Neuronal stem cell (in vitro differentiated cells): Measurements from ENCODE around the gene INPP5B.

Source experiments
- DNase-seq: peaks from one replicate; pipeline ENCODE4 v3.0.0-alpha.2; 2013; ENCODE audit warnings: low spot score
- H2AFZ ChIP-seq: one replicate; pipeline ENCODE4 v1.6.1; 2013; ENCODE audit warnings: mild to moderate bottlenecking, low read length, inconsistent platforms
- H2AK5ac ChIP-seq: 2 replicates; pipeline ENCODE4 v1.6.1; 2013; ENCODE audit warnings: low read depth, mild to moderate bottlenecking, inconsistent platforms, low read length, moderate library complexity, mixed read lengths
- H2BK120ac ChIP-seq: 2 replicates; pipeline ENCODE4 v1.6.1; 2013; ENCODE audit warnings: low read depth, mild to moderate bottlenecking, inconsistent platforms, low read length, moderate library complexity, mixed read lengths
- H2BK12ac ChIP-seq: one replicate; pipeline ENCODE4 v1.6.1; 2013; ENCODE audit warnings: low read length, inconsistent platforms
- H2BK15ac ChIP-seq: 2 replicates; pipeline ENCODE4 v1.6.1; 2013; ENCODE audit warnings: mild to moderate bottlenecking, low read length, inconsistent platforms, mixed read lengths
- H2BK5ac ChIP-seq: one replicate; pipeline ENCODE4 v1.6.1; 2013; ENCODE audit warnings: inconsistent platforms, mild to moderate bottlenecking, low read length, moderate library complexity
- H3K14ac ChIP-seq: one replicate; pipeline ENCODE4 v1.6.1; 2013; ENCODE audit warnings: low read length, inconsistent platforms
- H3K18ac ChIP-seq: 2 replicates; pipeline ENCODE4 v1.6.1; 2013; ENCODE audit warnings: low read length, inconsistent platforms
- H3K23ac ChIP-seq: 2 replicates; pipeline ENCODE4 v1.6.1; 2013; ENCODE audit warnings: low read depth, mild to moderate bottlenecking, mixed read lengths, low read length, inconsistent platforms; ENCODE audit not compliant: poor library complexity
- H3K27ac ChIP-seq: replicated peaks from 3 replicates; pipeline ENCODE4 v1.5.1; 2013; ENCODE audit warnings: low read length, inconsistent platforms
- H3K27me3 ChIP-seq, 3 experiments: 2 replicates each; pipeline ENCODE4 v1.6.1; 2013; ENCODE audit warnings: low read length in 3 of 3, mild to moderate bottlenecking in 2 of 3, inconsistent platforms in 1 of 3, low read depth in 1 of 3, mixed read lengths in 1 of 3, moderate library complexity in 1 of 3; ENCODE audit not compliant: control insufficient read depth in 3 of 3, insufficient read depth in 3 of 3
- H3K36me3 ChIP-seq, 2 donors: replicated peaks in 1 of 2; 2 replicates each; pipeline ENCODE4 v1.6.1; 2013; ENCODE audit warnings: low read length in 2 of 2; ENCODE audit not compliant: control insufficient read depth in 2 of 2, insufficient read depth in 2 of 2
- H3K4ac ChIP-seq: 2 replicates; pipeline ENCODE4 v1.6.1; 2013; ENCODE audit warnings: inconsistent platforms, mild to moderate bottlenecking, low read length, moderate library complexity
- H3K4me1 ChIP-seq, 2 donors: 1 replicate in 1 of 2; 2 replicates in 1 of 2; pipeline ENCODE4 v1.6.1; 2013; ENCODE audit warnings: low read length in 2 of 2, low read depth in 1 of 2; ENCODE audit not compliant: control insufficient read depth in 2 of 2, insufficient read depth in 1 of 2
- H3K4me2 ChIP-seq: one replicate; pipeline ENCODE4 v1.6.1; 2013; ENCODE audit warnings: mild to moderate bottlenecking, low read length, inconsistent platforms; ENCODE audit not compliant: insufficient read depth, poor library complexity, severe bottlenecking
- H3K4me3 ChIP-seq, 2 donors: 2 replicates each; pipeline ENCODE4 v1.5.1; 2013; ENCODE audit warnings: low read length in 2 of 2, mild to moderate bottlenecking in 2 of 2, inconsistent platforms in 1 of 2, moderate library complexity in 1 of 2
- H3K79me1 ChIP-seq: one replicate; pipeline ENCODE4 v1.6.1; 2013; ENCODE audit warnings: low read depth, mild to moderate bottlenecking, inconsistent platforms, low read length, moderate library complexity
- H3K9ac ChIP-seq: one replicate; pipeline ENCODE4 v1.6.1; 2013; ENCODE audit warnings: mild to moderate bottlenecking, low read depth, low read length, inconsistent platforms; ENCODE audit not compliant: poor library complexity
- H3K9me3 ChIP-seq, 2 donors: replicated peaks in 1 of 2; 2 replicates each; pipeline versions ENCODE3 to v1.6.1; 2013; ENCODE audit warnings: low read length in 2 of 2, mild to moderate bottlenecking in 2 of 2, inconsistent platforms in 1 of 2, low read depth in 1 of 2, mixed read lengths in 1 of 2, moderate library complexity in 1 of 2; ENCODE audit not compliant: control insufficient read depth in 2 of 2, insufficient read depth in 1 of 2
- H4K8ac ChIP-seq: one replicate; pipeline ENCODE4 v1.6.1; 2013; ENCODE audit warnings: low read depth, mild to moderate bottlenecking, inconsistent platforms, low read length, moderate library complexity
- H4K91ac ChIP-seq: one replicate; pipeline ENCODE4 v1.6.1; 2013; ENCODE audit warnings: low read length, low read depth, mild to moderate bottlenecking, inconsistent platforms; ENCODE audit not compliant: poor library complexity
- WGBS, 2 donors: extraction: QIAGEN DNeasy Blood & Tissue Kit; methylation state at CpG; one replicate each; pipeline ENCODE4 v1.1.7; 2013; ENCODE audit warnings: missing lambda C conversion rate in 2 of 2, mixed read lengths in 1 of 2; ENCODE audit not compliant: insufficient read length in 2 of 2, insufficient replicate concordance in 1 of 2; ENCODE audit errors: extremely low coverage in 2 of 2; 5-methylcytosine and 5-hydroxymethylcytosine counted together

INPP5B gene

DNA sequence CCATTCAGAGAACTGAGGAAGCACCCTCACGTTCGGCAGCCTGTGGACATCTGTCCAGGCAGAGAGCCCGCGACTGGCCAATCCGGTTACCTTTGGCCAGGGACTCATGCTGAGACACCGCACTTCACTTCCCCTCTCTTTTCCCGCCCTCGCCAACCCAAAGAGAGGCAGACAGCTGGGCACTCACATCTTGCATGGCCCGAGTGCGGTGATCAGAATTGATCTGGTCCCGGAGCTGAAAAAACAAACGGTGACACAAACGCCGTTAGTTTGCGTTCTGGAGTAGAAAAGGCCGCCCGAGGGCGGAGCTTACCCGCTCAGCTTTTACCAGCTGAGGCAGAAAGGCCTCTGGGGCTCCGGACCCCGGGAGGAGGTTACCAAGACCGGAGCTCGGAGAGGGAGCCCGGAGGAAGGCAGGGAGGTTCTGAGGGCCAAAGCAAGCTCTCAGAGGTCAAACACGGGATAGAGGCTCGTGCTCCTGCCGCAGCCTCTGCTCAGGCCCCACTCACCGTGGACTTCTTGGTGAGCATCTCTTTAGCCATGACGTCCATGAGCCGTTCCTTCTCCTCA, 42.6 kb upstream of the INPP5B start:
- Histone ChIP-seq H3K14ac (no peak overlapping the region), H3K27ac (peak overlapping the region; percentile 69)

GRCh38 chr1:37987679-37988078, 40.8 kb upstream of the INPP5B start:
- no peak for DNase-seq
- Histone ChIP-seq H3K9ac (no peak overlapping the region), H2BK15ac (no peak overlapping the region), H3K79me1 (peaks cover 6% of the 10 kb centered on the region), H3K4me2 (no peak overlapping the region), H3K14ac (no peak overlapping the region), H2BK5ac (no peak overlapping the region), H3K27me3 (no peaks in the 10 kb centered on the region), H4K91ac (no peak overlapping the region), H3K23ac (no peak overlapping the region), H3K36me3 (peaks cover 25 to 60% of the 10 kb centered on the region in 2 donors), H2AK5ac (no peak overlapping the region), H3K4me3 (no peak overlapping the region), H2AFZ (no peak overlapping the region), H3K4me1 (peaks cover 0 to 2% of the 10 kb centered on the region in 2 donors), H3K9me3 (no peaks in the 10 kb centered on the region), H2BK12ac (no peak overlapping the region), H3K4ac (no peak overlapping the region), H4K8ac (no peak overlapping the region), H3K18ac (no peak overlapping the region), H3K27ac (no peak overlapping the region), H2BK120ac (no peak overlapping the region)
- WGBS, 2 donors = no CpG with 5 or more reads among the region's 1 CpG

More for the DNA sequence above, 42.6 kb upstream of the INPP5B start:
- H2BK5ac ChIP-seq = peak overlapping the region; percentile 15
- peaks cover 6% of the 10 kb centered on the region for H3K79me1 ChIP-seq
- H3K9ac ChIP-seq = peak overlapping the region; percentile 90
- no peak overlapping the region for H4K91ac ChIP-seq
- H3K18ac ChIP-seq = peak overlapping the region; percentile 69
- H3K23ac ChIP-seq = peak overlapping the region; percentile 80
- WGBS, 2 donors = no CpG with 5 or more reads among the region's 30 CpGs
- H3K4ac ChIP-seq = no peak overlapping the region
- no peak overlapping the region for H2BK120ac ChIP-seq
- H3K4me3 ChIP-seq = peak overlapping the region; percentile 90 to 93
- H3K4me2 ChIP-seq = peak overlapping the region; percentile 87
- H3K27me3 ChIP-seq = no peaks in the 10 kb centered on the region
- DNase-seq = no peak
- peaks cover 0 to 2% of the 10 kb centered on the region in 2 donors for H3K4me1 ChIP-seq
- H4K8ac ChIP-seq = no peak overlapping the region
- H2AFZ ChIP-seq = peak overlapping the region; percentile 85
- no peak overlapping the region for H2BK12ac ChIP-seq
- H2AK5ac ChIP-seq = peak overlapping the region; percentile 4
- peaks cover 17 to 42% of the 10 kb centered on the region in 2 donors for H3K36me3 ChIP-seq
- no peak overlapping the region for H2BK15ac ChIP-seq
- no peaks in the 10 kb centered on the region for H3K9me3 ChIP-seq

DNA sequence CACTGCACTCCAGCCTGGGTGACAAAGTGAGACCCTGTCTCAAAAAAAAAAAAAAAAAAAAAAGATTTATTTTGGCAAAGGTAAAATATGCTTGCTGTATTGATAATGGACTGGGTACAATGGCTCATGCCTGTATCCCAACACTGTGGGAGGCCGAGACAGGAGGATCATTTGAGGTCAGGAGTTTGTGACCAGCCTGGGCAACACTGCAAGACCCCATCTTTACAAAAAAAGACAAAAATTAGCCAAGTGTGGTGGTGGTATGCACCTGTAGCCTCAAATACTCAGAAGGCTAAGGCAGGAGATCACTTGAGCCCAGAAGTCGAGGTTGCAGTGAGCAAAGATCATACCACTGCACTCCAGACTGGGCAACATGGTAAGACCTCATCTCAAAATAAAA, 36.7 kb upstream of the INPP5B start:
- no peak overlapping the region for H3K23ac ChIP-seq
- no peak overlapping the region for H3K14ac ChIP-seq
- peaks cover 2% of the 10 kb centered on the region for H3K79me1 ChIP-seq
- H2BK15ac ChIP-seq = no peak overlapping the region
- H2BK120ac ChIP-seq = no peak overlapping the region
- H3K36me3 ChIP-seq = peaks cover 44 to 100% of the 10 kb centered on the region in 2 donors
- H3K27me3 ChIP-seq = no peaks in the 10 kb centered on the region
- H2AFZ ChIP-seq = no peak overlapping the region
- H2BK5ac ChIP-seq = no peak overlapping the region
- H3K4me3 ChIP-seq = no peak overlapping the region
- H3K9ac ChIP-seq = no peak overlapping the region
- no peak overlapping the region for H4K91ac ChIP-seq
- no peak overlapping the region for H2AK5ac ChIP-seq
- no peak for DNase-seq
- no peak overlapping the region for H3K4me2 ChIP-seq
- no peak overlapping the region for H2BK12ac ChIP-seq
- no peak overlapping the region for H3K27ac ChIP-seq
- no peaks in the 10 kb centered on the region for H3K9me3 ChIP-seq
- no peak overlapping the region for H3K18ac ChIP-seq
- H4K8ac ChIP-seq = no peak overlapping the region
- H3K4me1 ChIP-seq = no peaks in the 10 kb centered on the region
- no CpG with 5 or more reads among the region's 2 CpGs for WGBS, 2 donors
- no peak overlapping the region for H3K4ac ChIP-seq

- no peak overlapping the region for H2AFZ ChIP-seq
- peaks cover 0 to 1% of the 10 kb centered on the region in 2 donors for H3K9me3 ChIP-seq
- no CpG with 5 or more reads among the region's 4 CpGs for WGBS, 2 donors
- H4K8ac ChIP-seq = no peak overlapping the region
- H3K4ac ChIP-seq = no peak overlapping the region
- H3K18ac ChIP-seq = no peak overlapping the region
- H4K91ac ChIP-seq = no peak overlapping the region
- no peak overlapping the region for H2BK5ac ChIP-seq
- H3K9ac ChIP-seq = no peak overlapping the region
- no peak overlapping the region for H2BK120ac ChIP-seq
- DNase-seq = no peak
- H2BK12ac ChIP-seq = no peak overlapping the region
- H3K27ac ChIP-seq = no peak overlapping the region
- H2BK15ac ChIP-seq = no peak overlapping the region
- peaks cover 32 to 98% of the 10 kb centered on the region in 2 donors for H3K36me3 ChIP-seq
- no peak overlapping the region for H3K4me2 ChIP-seq
- H3K4me3 ChIP-seq = no peak overlapping the region
- H3K79me1 ChIP-seq = no peaks in the 10 kb centered on the region
- H3K27me3 ChIP-seq = no peaks in the 10 kb centered on the region
- H3K23ac ChIP-seq = no peak overlapping the region
- H2AK5ac ChIP-seq = no peak overlapping the region
- H3K14ac ChIP-seq = no peak overlapping the region
- H3K4me1 ChIP-seq = no peaks in the 10 kb centered on the region
These were observed 31.7 kb upstream of the INPP5B start for GRCh38 chr1:37978541-37978940.
